ENCODE measurements around the gene HOOK2.
A peak's percentile ranks its signal among the peaks of the same experiment; 100 is the strongest.

DNA sequence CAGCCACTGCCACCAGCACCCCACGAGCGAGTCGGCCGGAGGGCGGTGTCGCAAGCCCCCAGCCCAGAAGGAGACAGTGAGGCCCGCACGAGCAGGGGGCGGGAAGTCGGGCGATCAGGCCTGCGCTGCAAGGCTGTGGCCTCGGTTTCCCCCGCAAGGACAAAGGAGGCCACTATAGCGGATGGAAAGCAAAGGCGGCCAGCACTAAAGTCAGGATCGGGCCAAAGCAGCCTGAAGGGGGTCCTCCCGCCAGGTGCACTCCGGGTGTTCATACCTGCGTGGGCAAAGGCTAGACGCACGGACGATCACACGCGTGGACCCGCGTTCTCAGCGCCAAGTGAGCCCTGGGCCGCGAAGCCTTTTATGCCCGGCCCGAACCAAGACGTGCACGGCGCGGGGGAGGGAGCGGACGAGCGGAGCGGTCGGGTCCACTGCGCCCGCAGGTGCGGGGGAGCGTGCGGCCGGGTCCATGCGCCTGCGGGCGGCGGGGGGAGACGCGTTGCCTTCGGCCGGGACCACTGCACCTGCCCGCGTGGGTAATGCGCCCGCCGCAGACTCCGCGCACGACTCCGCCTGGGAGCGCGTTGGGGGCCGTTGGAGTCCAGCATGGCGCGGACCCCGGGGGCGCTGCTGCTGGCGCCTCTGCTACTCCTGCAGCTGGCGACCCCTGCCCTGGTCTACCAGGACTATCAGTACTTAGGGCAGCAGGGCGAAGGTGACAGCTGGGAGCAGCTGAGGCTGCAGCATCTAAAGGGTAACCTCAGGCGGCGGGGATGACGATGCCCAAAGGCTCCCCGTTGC, 26.3 kb upstream of the HOOK2 start, which contains the start of the genes PRDX2 and THSD8:
- peak; percentile 97 for TF ChIP-seq POLR2AphosphoS5 (IDR thresholded peaks at IDR 0.05; ENCODE audit: borderline replicate concordance, low read depth, low read length)
- TF ChIP-seq EZH2 (IDR thresholded peaks at IDR 0.05): no peak
- no peak for TF ChIP-seq FOXP2 (optimal IDR thresholded peaks at IDR 0.05; ENCODE audit: control extremely low read depth, extremely low read length, insufficient read depth)
